Left ventricle myocardium inferior (tissue), 1 donor: Measurements from ENCODE around the gene OPCML. TPM values are rescaled to one million over a fixed set of nuclear protein-coding genes. Genes with fewer than 3 reads are reported as not detected.

Experiments
- DNase-seq: peaks from one replicate; pipeline ENCODE4 v3.0.0-alpha.2; 2020
- H3K27ac ChIP-seq: fragments of 200-600 bp; replicated peaks from 2 replicates; pipeline ENCODE4 v1.8.0; 2021
- H3K27me3 ChIP-seq: fragments of 200-600 bp; 2 replicates; pipeline ENCODE4 v1.8.0; 2021; ENCODE audit warnings: low read depth
- H3K36me3 ChIP-seq: fragments of 200-600 bp; 2 replicates; pipeline ENCODE4 v1.8.0; 2021
- H3K4me1 ChIP-seq: fragments of 200-600 bp; 2 replicates; pipeline ENCODE4 v1.8.0; 2021
- H3K4me3 ChIP-seq: fragments of 200-600 bp; 2 replicates; pipeline ENCODE4 v1.8.0; 2021; ENCODE audit warnings: mild to moderate bottlenecking, moderate library complexity
- H3K9me3 ChIP-seq: fragments of 200-600 bp; replicated peaks from 2 replicates; pipeline ENCODE4 v1.8.0; 2021
- intact Hi-C: fragments of 100-400 bp; cut with micrococcal nuclease; formaldehyde crosslinking; loops from one replicate; pipeline ENCODE4 v1.11.0; 2022
- total RNA-seq: library from RNA; stranded (reverse); fragmentation: NEBNext Ultra II Directional; extraction: Animal tissue kit (Norgen Biotek cat#: 25700); gene quantifications from one replicate; pipeline ENCODE4 v1.2.1, GENCODE V29; 2021
- TF ChIP-seq, protein P1 (sequence below): fragments of 200-600 bp; IDR thresholded peaks from 2 replicates; pipeline ENCODE4 v1.8.0; 2021; ENCODE audit warnings: antibody characterized with exemption, mild to moderate bottlenecking, borderline replicate concordance
- donor health status: DM: no; HTN: yes; CAD: no; lungs with severe emphysema.

OPCML gene
- total RNA-seq, 1 donor from 2014 or later: 0.63 TPM

DNA sequence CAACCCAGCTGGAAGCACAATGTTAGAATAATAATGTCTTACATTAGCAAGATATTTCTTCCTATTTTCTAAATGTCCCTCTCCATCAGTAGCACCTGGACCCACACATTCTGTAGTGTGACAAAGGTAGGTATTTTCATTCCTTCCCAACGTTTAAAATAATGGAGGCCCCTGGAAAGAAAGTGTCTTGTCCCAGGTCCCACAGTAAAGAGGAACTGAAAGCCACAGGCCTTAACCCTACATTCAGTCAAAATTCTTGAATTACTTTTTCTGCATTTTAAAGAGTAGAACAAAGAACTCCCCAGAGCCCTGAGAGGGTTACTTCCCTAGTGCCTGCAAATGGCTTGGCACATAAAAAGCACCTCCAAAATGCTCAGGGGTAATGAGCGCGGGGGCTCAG, 26.3 kb downstream of the OPCML start:
- no peaks in the 10 kb centered on the region for H3K4me1 ChIP-seq
- H3K9me3 ChIP-seq: no peaks in the 10 kb centered on the region
- intact Hi-C loops: no loop called here
- no peak overlapping the region for H3K27ac ChIP-seq
- no peak for DNase-seq
- H3K27me3 ChIP-seq: peaks cover 58% of the 10 kb centered on the region
- TF ChIP-seq, protein P1, sequence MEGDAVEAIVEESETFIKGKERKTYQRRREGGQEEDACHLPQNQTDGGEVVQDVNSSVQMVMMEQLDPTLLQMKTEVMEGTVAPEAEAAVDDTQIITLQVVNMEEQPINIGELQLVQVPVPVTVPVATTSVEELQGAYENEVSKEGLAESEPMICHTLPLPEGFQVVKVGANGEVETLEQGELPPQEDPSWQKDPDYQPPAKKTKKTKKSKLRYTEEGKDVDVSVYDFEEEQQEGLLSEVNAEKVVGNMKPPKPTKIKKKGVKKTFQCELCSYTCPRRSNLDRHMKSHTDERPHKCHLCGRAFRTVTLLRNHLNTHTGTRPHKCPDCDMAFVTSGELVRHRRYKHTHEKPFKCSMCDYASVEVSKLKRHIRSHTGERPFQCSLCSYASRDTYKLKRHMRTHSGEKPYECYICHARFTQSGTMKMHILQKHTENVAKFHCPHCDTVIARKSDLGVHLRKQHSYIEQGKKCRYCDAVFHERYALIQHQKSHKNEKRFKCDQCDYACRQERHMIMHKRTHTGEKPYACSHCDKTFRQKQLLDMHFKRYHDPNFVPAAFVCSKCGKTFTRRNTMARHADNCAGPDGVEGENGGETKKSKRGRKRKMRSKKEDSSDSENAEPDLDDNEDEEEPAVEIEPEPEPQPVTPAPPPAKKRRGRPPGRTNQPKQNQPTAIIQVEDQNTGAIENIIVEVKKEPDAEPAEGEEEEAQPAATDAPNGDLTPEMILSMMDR: no peak
- H3K4me3 ChIP-seq: no peak overlapping the region
- no peaks in the 10 kb centered on the region for H3K36me3 ChIP-seq

- intact Hi-C loops: no loop called here
- no peaks in the 10 kb centered on the region for H3K36me3 ChIP-seq
- H3K9me3 ChIP-seq: no peaks in the 10 kb centered on the region
- no peak overlapping the region for H3K27ac ChIP-seq
- H3K4me3 ChIP-seq: no peak overlapping the region
- no peak for DNase-seq
- H3K27me3 ChIP-seq: peaks cover 65% of the 10 kb centered on the region
- TF ChIP-seq, protein P1: no peak
- H3K4me1 ChIP-seq: no peaks in the 10 kb centered on the region
These were observed 27.4 kb downstream of the OPCML start for GRCh38 chr11:133504906-133505305.

- Histone ChIP-seq H3K27me3 (peaks cover 58% of the 10 kb centered on the region), H3K27ac (no peak overlapping the region), H3K4me1 (no peaks in the 10 kb centered on the region), H3K4me3 (no peak overlapping the region), H3K9me3 (no peaks in the 10 kb centered on the region), H3K36me3 (no peaks in the 10 kb centered on the region)
- intact Hi-C loops: no loop called here
- DNase-seq: no peak
- TF ChIP-seq, protein P1: no peak
These were observed 28.5 kb downstream of the OPCML start for GRCh38 chr11:133503776-133504175.

- H3K4me1 ChIP-seq: no peaks in the 10 kb centered on the region
- intact Hi-C loops: no loop called here
- H3K27me3 ChIP-seq: peaks cover 58% of the 10 kb centered on the region
- TF ChIP-seq, protein P1: no peak
- H3K9me3 ChIP-seq: no peaks in the 10 kb centered on the region
- no peak overlapping the region for H3K4me3 ChIP-seq
- H3K36me3 ChIP-seq: no peaks in the 10 kb centered on the region
- no peak for DNase-seq
- H3K27ac ChIP-seq: no peak overlapping the region
These were observed 29.1 kb downstream of the OPCML start for GRCh38 chr11:133503236-133503635.

DNA sequence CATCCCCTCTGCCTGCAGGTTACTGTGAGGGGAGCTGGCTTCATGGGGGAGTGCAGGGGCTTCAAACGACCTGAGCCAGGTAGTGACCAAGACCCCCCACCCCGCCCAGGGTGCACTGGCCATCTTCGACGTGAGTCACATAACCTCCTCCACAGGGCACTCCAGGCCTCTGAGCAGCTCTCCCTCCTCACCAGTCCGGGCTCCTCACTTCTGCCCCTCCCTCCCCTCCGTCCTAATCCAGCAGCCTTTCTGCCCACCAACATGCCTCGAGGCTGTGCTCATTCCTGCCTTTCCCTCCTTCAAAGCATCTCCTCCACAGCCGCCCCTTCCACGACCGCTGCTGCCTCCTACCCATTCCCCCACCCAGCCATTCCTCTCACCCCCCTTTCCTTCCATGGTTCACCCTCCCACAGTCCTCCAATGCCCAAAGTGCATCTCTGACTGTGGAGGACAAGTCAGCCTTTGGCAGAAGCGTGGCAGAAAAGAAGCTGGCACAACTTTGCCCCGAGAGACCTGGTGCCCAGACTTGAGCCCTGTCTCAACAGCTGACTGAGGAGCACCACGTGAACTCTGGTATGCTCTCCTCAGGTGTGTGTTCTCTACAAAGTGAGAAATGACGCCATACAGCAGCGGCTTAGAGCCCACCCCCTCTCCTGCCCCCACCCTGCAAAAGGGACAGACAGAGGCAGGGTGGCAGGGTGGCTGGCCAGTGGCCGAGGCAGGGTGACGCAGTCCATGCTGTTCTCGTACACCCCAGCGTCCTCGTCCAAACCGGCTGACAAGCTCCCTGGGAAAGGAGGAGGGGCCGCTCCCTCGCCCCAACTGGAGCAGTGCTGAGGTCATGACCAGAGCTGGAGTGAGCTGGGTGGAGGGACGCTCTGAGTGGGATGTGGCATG, 30.4 kb downstream of the OPCML start:
- TF ChIP-seq, protein P1: no peak
- Histone ChIP-seq H3K9me3 (no peaks in the 10 kb centered on the region), H3K4me1 (no peaks in the 10 kb centered on the region), H3K4me3 (no peak overlapping the region), H3K27ac (no peak overlapping the region), H3K36me3 (no peaks in the 10 kb centered on the region), H3K27me3 (peaks cover 54% of the 10 kb centered on the region)
- intact Hi-C loops: no loop called here
- no peak for DNase-seq
